Endothelial cell of umbilical vein (primary cell): ENCODE data around the gene SLC7A7. TPM values are rescaled to one million over a fixed set of nuclear protein-coding genes. Genes with fewer than 3 reads are reported as not detected.

Experiments
- BruUV-seq: library from RNA; stranded (reverse); fragments of 400-500 nt; replicated peaks from 2 replicates; lab custom pipeline; 2021; lab: Mats Ljungman, UMichigan
- CTCF ChIA-PET: fragments of 300-600, 350-600 bp; sonication (Branson Sonifier 250); formaldehyde crosslinking; loops from one replicate; lab custom pipeline; 2021; ENCODE audit warnings: antibody characterized with exemption, inconsistent platforms; lab: Charles Lee
- POLR2A ChIA-PET: fragments of 300-600, 350-600 bp; sonication (Branson Sonifier 250); formaldehyde crosslinking; loops from one replicate; lab custom pipeline; 2021; ENCODE audit warnings: antibody characterized with exemption, inconsistent platforms; lab: Charles Lee
- DNase-seq: peaks from one replicate; pipeline ENCODE4 v3.0.0-alpha.2; 2011; ENCODE audit warnings: low read depth, low spot score
- FAIRE-seq: peaks from 2 replicates; lab custom pipeline; 2011; peaks lifted over from hg19 to GRCh38; lab: Jason Lieb, UNC
- H2AFZ ChIP-seq: 2 replicates; pipeline ENCODE4 v1.6.0; 2012; ENCODE audit warnings: low read depth, low read length, control low read depth, inconsistent platforms
- H3K27ac ChIP-seq: 2 replicates; pipeline ENCODE4 v1.5.1; 2011; ENCODE audit warnings: low read depth, mild to moderate bottlenecking, control low read depth, low read length, moderate library complexity; ENCODE audit not compliant: insufficient read depth
- H3K27me3 ChIP-seq, 2 experiments: 2 replicates each; pipeline versions ENCODE4 v1.6.0 to v1.6.1; 2011; ENCODE audit warnings: low read length in 2 of 2, mixed read lengths in 1 of 2; ENCODE audit not compliant: control insufficient read depth in 2 of 2, insufficient read depth in 2 of 2
- H3K36me3 ChIP-seq, 2 experiments: 2 replicates in 1 of 2; 3 replicates in 1 of 2; pipeline ENCODE4 v1.5.1; 2011; ENCODE audit warnings: low read length in 2 of 2, mild to moderate bottlenecking in 1 of 2, moderate library complexity in 1 of 2; ENCODE audit not compliant: control insufficient read depth in 2 of 2, insufficient read depth in 2 of 2; ENCODE audit errors: extremely low read depth in 1 of 2
- H3K4me1 ChIP-seq: 3 replicates; pipeline ENCODE4 v1.5.1; 2011; ENCODE audit warnings: mild to moderate bottlenecking, low read length; ENCODE audit not compliant: control insufficient read depth, insufficient read depth; ENCODE audit errors: extremely low read depth
- H3K4me2 ChIP-seq: 2 replicates; pipeline ENCODE4 v1.6.1; 2011; ENCODE audit warnings: low read length, control low read depth, mixed read lengths; ENCODE audit not compliant: insufficient read depth
- H3K4me3 ChIP-seq, 3 experiments: fragments of 200-600 bp in 1 of 3; sonication (generic), shearing (Covaris generic) in 1 of 3; replicated peaks in 1 of 3; 2 replicates each; pipeline ENCODE4 v1.5.1; 2011 to 2016; ENCODE audit warnings: control low read depth in 3 of 3, low read length in 3 of 3, mild to moderate bottlenecking in 2 of 3, inconsistent platforms in 1 of 3, low read depth in 1 of 3, moderate library complexity in 1 of 3; ENCODE audit not compliant: insufficient read depth in 1 of 3
- H3K79me2 ChIP-seq: 2 replicates; pipeline ENCODE4 v1.6.0; 2012; ENCODE audit warnings: low read length, inconsistent platforms; ENCODE audit not compliant: control insufficient read depth, insufficient read depth
- H3K9ac ChIP-seq: replicated peaks from 2 replicates; pipeline ENCODE3; 2011; ENCODE audit warnings: low read length, control low read depth; ENCODE audit not compliant: insufficient read depth; ENCODE audit errors: extremely low read depth
- H3K9me1 ChIP-seq: replicated peaks from 3 replicates; pipeline ENCODE4 v1.6.0; 2011; ENCODE audit warnings: mild to moderate bottlenecking, low read length; ENCODE audit not compliant: control insufficient read depth, insufficient read depth; ENCODE audit errors: extremely low read depth
- H3K9me3 ChIP-seq: replicated peaks from 2 replicates; pipeline ENCODE4 v1.5.1; 2012; ENCODE audit warnings: low read length, inconsistent platforms; ENCODE audit not compliant: control insufficient read depth, insufficient read depth
- H4K20me1 ChIP-seq: replicated peaks from 2 replicates; pipeline ENCODE3; 2011; ENCODE audit warnings: mild to moderate bottlenecking, low read length; ENCODE audit not compliant: control insufficient read depth, insufficient read depth; ENCODE audit errors: extremely low read depth
- EZH2 ChIP-seq: IDR thresholded peaks from 2 replicates; pipeline ENCODE4 v1.6.1; 2012; ENCODE audit warnings: borderline replicate concordance, low read depth, mild to moderate bottlenecking, moderate library complexity, low read length, inconsistent platforms; ENCODE audit not compliant: severe bottlenecking
- FOS ChIP-seq: IDR thresholded peaks from 2 replicates; pipeline ENCODE4 v1.6.1; 2011; ENCODE audit warnings: mild to moderate bottlenecking, low read length, moderate library complexity, borderline replicate concordance; ENCODE audit not compliant: insufficient read depth
- GATA2 ChIP-seq: IDR thresholded peaks from 2 replicates; pipeline ENCODE4 v1.7.0; 2011; ENCODE audit warnings: low read depth, mild to moderate bottlenecking, moderate library complexity, mixed read lengths, low read length; ENCODE audit not compliant: insufficient read length, insufficient read depth
- MYC ChIP-seq: IDR thresholded peaks from one replicate; pipeline ENCODE4 v1.6.1; 2011; ENCODE audit warnings: mild to moderate bottlenecking, low read depth, low read length
- dilution Hi-C: fragments of 300-500 bp; cut with MboI; formaldehyde crosslinking; loops from one replicate; pipeline ENCODE4 v1.15.0; 2019; ENCODE audit warnings: low sequenced_read_pairs; ENCODE audit not compliant: extremely low pct_ligation_motif_present
- intact Hi-C: fragments of 100-400 bp; cut with micrococcal nuclease; formaldehyde crosslinking; loops from one replicate; pipeline ENCODE4 v1.10.0; 2022
- polyA plus RNA-seq, 4 experiments: library from polyadenylated mRNA; depleted of rRNA in 3 of 4; stranded (reverse) in 3 of 4; unstranded in 1 of 4; fragments of >200 nt; gene quantifications; 2 replicates each; pipeline versions ENCODE4 v1.2.1 to v1.2.3, GENCODE V29; 2011 to 2012; ENCODE audit warnings: missing spikeins in 1 of 4
- total RNA-seq: library from RNA; stranded (reverse); gene quantifications from 2 replicates; pipeline ENCODE4 v1.2.3, GENCODE V29; 2021
- TF ChIP-seq, protein P1 (sequence below): IDR thresholded peaks from 2 replicates; pipeline ENCODE4 v1.6.1; 2011; ENCODE audit not compliant: insufficient read depth, insufficient read length

The SLC7A7 gene
- total and polyA plus RNA-seq, 2 donors (not counting 3 experiments of a cell fraction or from before 2014, with no cell fraction given) = 22.5 to 94.0 TPM

DNA sequence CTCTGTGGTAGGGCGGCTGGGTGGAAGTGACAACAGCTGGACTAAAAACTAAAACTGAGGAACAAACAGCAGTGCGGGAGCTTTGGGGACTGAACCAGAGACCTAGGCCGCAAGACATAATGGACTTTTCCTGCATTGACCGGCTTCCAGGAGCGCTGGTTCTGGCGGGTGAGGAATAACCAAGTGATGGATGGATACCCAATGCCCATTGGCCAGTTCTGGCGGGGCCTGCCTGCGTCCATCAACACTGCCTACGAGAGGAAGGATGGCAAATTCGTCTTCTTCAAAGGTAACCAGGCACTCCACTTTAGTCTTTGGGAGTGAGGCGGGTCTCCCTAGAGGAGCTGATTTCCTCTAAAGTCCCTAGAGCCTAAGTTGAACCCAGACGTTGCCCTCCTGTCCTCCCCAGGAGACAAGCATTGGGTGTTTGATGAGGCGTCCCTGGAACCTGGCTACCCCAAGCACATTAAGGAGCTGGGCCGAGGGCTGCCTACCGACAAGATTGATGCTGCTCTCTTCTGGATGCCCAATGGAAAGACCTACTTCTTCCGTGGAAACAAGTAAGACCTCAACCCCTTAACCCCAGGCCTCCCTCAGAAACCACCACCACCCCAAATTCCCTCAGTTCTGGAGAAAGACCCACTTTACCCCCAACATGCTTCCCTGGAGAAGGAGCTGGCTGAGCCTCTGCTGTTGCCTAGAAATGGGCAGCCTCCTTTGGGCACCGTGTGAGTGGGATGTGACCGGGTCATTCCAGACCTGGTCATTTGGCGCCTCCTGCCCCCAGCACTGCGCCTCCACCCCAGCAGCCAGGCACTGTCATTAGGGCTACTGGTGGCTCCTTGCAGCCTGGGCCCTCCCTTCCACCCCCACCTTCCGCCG lies 29.2 kb upstream of the SLC7A7 start:
- H3K9me1 ChIP-seq = no peaks in the 10 kb centered on the region
- no peak overlapping the region for H3K4me3 ChIP-seq
- TF ChIP-seq GATA2 (no peak), EZH2 (no peak), MYC (no peak), FOS (no peak)
- TF ChIP-seq, protein P1, sequence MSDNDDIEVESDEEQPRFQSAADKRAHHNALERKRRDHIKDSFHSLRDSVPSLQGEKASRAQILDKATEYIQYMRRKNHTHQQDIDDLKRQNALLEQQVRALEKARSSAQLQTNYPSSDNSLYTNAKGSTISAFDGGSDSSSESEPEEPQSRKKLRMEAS = no peak
- no peaks in the 10 kb centered on the region for H3K9me3 ChIP-seq
- H3K27me3 ChIP-seq = no peaks in the 10 kb centered on the region
- no peaks in the 10 kb centered on the region for H4K20me1 ChIP-seq
- BruUV-seq = no TSS peak
- no peak for DNase-seq
- peaks cover 38 to 60% of the 10 kb centered on the region in 2 experiments for H3K36me3 ChIP-seq
- peaks cover 47% of the 10 kb centered on the region for H3K4me1 ChIP-seq
- no peak overlapping the region for H2AFZ ChIP-seq
- CTCF ChIA-PET = interaction anchor here (0.8 to 1.2 kb wide), 2 partner anchors 191 to 274 kb away, joined by 3 to 5 read pairs; no protein-coding TSS in a partner anchor
- POLR2A ChIA-PET = no interaction called here
- H3K9ac ChIP-seq = no peak overlapping the region
- no peak overlapping the region for H3K4me2 ChIP-seq
- intact Hi-C loops = no loop called here
- no peak for FAIRE-seq
- H3K27ac ChIP-seq = no peak overlapping the region
- H3K79me2 ChIP-seq = peaks cover 67% of the 10 kb centered on the region
- dilution Hi-C loops = no loop called here
